ENCODE results near the gene FLYWCH1.

The FLYWCH1 gene

DNA sequence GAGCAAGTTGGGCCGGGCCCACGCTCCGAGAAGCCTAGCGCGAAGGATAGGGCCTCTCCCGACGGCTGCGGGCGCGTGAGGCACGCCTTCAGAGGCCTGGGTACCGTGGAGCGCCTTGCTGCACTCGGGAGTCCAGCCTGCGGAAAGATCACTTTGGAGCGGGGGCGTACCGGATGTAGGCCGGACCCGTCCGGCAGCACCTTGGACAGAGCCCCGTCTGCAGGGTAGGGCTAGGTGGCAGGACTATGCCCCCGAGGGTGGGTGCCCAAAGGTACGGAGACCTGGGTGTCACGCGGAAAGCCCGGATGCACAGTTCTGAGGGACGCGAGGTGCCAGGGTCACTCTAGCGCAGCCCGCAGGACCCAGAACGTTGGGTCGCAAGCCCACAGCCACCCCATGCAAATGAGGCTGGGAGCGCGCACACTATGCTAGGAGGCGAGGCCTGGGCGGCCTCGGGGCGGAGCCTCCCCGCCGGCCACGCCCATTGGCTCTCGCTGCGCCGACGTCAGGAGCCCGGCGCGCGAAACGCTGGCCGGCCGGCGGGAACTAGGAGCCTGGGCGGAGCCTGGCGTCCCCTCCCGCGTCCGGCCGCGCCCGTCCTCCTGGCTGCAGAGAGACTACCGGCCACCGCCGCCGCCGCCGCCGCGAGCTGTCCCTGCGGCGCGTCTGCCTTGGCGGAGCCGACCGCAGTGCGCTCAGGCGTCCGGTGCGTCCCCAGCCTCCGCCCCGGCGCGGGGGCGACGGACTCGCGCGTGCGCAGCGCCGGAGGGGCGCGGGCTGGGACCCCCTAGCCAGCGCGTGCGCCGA lies 57.2 kb downstream of the FLYWCH1 start, which contains the start of gene PAQR4:
PAQR4 (plus strand) TSS at position 611 of the 807 bp plus-strand sequence. CDS start 327 bp downstream, outside the sequence.
- DNase-seq (ENCODE audit: low spot score): peak; percentile 77

DNA sequence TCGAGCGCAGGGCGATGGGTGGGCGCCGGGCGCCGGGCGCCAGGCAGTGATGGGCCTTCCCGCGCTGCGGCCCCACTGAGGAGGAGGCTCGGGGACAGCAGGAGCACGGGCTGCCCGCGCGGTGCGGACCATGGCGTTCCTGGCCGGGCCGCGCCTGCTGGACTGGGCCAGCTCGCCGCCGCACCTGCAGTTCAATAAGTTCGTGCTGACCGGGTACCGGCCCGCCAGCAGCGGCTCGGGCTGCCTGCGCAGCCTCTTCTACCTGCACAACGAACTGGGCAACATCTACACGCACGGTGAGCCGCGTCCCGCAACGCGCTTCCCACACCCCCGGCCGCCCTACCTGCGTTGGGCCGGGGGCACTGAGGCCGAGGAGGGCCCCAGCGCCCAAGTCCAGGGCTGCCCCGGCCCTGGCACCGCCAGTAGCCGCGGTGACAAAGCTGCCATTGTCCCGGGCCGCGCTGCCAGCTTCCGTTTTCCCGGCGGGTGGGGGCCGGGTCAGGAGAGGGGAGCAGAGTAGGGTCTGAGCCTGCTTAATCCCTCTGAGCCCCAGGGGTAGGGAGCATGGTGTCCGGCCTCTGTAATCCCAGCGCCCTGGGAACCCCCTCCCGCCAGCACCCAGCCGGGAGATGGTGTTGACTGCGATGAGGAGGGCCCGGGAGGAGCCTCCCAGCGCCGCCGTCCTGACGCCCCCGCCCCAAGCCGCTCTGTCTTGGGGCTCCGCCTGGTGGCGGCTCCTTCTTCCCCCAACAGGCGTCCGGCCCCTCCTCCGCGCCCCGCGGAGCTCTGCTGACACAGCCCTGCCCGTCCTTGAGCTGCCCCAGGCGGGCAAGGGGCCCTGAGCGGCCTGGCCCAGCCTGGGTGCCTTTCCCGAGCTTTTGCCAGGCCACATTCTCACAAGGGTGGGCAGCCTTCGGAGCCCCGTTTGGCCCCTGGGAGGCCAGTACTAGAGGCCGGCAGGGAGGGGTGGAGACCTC lies 58.1 kb downstream of the FLYWCH1 start:
- DNase-seq (ENCODE audit: low spot score): peak; percentile 59

DNA sequence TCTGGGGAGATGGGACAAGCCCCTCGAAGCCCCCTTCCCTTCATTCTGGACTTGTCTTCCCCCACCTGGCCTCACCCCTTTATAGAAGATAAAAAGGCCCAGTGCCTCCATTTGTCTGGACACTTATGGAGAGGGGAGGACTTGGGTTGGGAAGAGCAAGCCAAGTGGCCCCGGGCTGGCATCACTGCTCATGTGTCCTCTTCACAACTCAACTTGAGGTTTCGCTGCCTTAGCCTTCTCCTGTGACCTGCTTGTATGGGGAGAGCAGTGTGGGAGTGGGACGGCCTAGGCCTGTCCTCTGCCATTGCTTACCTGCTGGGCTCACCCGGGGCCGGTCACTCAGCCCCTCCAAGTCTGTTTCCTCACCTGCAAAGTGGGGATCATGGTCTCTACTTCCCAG lies 58.8 kb downstream of the FLYWCH1 start:
- no peak for DNase-seq (ENCODE audit: low spot score)

DNA sequence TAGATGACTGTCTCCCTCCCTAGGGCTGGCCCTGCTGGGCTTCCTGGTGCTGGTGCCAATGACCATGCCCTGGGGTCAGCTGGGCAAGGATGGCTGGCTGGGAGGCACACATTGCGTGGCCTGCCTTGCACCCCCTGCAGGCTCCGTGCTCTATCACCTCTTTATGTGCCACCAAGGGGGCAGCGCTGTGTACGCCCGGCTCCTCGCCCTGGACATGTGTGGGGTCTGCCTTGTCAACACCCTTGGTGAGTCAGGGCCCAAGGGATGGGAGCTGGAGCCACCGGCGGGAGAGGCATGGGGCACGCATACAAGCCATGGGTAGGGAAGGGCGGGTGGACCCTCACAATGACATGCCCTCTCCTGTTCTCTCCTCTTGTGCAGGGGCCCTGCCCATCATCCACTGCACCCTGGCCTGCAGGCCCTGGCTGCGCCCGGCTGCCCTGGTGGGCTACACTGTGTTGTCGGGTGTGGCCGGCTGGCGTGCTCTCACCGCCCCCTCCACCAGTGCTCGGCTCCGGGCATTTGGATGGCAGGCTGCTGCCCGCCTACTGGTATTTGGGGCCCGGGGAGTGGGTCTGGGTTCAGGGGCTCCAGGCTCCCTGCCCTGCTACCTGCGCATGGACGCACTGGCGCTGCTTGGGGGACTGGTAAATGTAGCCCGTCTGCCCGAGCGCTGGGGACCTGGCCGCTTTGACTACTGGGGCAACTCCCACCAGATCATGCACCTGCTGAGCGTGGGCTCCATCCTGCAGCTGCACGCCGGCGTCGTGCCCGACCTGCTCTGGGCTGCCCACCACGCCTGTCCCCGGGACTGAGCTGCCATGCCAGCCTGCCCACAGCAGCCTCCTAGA lies 59.6 kb downstream of the FLYWCH1 start:
- DNase-seq (ENCODE audit: low spot score): no peak

DNA sequence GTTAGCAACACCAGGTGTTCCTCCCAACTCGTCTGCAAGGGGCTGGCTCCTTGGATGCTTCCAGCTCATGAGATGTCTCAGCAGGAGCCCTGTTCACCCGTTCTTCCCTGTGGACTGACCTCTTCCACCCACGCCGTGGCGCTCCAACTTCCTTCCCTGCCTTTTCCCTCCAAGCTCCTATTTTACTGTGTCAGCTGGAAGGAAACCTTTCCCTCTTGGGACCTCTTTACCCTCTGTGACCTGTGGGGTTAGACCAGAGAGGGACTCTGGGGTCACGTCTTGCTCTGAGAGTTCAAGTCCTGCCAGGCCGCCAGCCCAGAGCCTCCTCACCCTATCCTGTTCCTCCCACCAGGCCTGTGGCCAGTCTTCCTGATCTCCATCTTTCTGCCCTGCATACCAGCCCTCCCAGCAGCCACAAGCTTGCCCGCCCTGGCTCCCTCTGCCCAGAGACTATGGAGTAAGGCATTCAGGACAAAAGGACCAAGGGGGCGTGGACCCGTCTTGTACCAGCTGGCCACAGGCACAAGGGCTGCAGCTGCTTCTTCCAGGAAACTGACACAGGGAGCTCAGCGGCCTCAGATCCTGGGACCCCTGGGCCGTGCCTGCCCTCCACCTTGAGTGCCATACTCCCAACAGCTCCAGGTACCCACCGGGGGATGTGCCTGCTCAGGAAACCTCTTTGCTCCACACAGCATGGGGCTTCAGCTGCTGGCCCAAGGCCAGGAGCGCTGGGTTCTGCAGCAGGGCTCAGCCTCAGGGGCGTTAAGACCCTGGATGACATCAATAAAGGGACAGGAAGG lies 60.5 kb downstream of the FLYWCH1 start:
- no peak for DNase-seq (ENCODE audit: low spot score)

DNA sequence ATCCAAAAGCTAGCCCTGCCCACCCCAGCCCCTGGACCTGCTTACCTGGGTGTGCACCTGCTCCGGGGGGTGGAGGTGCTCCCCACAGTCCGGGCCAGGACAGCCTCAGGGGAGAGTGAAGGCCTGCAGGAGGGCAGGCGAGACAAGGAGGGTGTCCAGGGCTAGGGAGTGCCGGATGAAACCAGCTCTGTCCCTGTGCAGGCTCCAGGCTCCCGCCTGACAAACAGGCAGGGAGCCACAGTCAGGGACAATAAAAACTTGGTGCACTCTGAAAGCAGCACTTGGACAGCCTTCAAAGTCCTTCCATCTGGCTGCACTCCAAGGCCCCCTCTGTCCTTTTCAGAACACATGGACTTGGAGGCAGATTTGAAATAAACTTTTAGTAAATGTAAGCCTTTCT lies 61.4 kb downstream of the FLYWCH1 start:
- no peak for DNase-seq (ENCODE audit: low spot score)

DNA sequence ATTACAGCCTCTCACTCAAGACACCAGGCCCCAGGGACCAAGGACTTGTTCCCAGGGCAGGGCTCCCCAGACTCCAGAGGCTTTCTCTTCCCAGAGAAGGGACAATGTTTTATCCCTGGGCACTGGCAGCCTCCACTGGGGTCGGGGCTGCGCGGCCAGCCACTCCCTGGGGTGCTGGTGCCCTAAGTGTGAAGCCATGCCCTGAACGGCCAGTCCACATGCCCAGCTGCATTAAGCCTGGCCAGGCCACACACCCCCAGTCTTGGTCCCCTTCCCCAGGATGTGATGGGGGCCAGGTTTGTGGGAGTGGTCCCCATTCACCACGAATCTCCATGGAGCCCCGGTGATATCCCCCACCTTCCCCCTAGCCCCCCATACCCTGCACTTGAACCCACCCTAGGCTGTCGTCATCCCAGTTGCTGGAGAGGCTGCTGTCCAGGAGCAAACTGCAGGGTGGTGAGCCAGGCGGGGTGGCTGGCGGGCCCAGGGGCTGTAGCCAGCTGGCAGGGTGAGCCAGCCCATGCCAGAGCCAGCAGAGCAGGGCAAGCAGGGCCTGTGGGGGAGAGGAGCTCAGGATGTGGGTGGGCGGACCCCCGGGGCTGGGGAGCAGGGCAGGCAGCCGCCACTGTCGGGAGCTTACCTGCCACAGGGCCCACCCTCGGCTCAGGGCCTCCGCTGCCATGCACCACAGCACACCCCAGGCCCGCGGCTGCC lies 62.0 kb downstream of the FLYWCH1 start:
- DNase-seq (ENCODE audit: low spot score): no peak

DNA sequence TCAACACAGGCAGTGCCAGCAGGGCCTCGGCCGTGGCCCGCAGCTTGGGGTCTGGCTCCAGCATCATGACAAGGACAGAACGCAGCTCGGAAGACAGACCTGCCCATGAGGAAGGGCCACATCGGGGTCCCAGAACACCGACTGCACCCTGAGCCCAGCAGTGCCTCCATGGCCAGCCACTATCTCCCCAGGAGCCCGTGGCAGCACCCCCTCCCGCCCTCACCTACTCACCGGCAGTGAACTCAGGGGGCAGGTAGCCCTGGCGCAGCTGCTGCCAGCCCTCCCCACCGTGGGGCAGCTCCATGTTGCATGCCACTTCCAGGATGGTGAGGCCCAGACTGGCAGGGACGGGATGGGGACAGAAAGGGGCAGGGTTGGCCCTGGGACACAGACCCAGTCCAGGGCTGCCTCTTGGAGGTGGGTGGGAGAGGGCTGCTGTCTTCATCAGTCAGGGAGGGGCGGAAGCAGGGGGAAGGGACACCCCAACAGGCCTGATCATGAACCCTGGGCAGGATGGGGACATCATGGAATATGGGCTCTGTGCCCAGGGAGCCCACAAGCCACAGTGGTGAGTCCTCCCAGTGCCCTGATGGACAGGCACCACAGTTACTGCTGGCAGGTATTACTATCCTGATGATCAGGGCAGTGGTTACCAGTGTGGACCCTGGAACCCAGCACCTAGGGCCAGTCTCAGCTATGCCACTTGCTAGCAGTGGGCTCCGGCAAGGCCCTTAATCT lies 62.8 kb downstream of the FLYWCH1 start:
- DNase-seq (ENCODE audit: low spot score): no peak

DNA sequence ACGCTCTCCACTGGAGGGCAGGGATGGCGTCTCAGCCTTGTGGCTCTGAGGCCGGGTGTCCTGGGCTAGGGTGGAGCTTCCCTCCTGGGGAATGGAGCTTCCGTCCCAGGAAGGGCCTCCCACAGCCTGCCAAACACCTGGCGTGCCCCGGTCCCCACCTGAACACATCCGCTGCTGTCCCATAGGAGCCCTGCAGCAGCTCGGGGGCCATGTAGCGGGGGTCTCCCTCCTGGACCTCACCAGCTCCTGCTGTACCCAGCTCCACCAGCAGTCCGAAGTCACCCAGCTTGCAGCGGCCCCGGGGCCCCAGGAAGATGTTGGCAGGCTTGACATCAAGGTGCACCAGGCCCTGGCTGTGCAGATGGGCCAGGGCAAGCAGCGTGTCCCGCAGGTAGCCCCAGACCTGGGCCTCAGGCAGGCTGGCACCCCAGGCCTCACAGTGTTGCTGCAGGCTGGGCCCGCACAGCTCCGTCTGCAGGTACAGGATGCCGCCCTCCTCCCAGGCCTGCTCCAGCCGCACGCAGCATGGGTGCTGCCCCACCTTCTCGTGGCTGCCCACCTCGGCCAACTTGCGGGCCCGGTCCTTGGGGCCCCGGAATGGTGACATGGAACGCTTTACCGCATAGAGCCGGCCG lies 63.5 kb downstream of the FLYWCH1 start:
- DNase-seq (ENCODE audit: low spot score): no peak

DNA sequence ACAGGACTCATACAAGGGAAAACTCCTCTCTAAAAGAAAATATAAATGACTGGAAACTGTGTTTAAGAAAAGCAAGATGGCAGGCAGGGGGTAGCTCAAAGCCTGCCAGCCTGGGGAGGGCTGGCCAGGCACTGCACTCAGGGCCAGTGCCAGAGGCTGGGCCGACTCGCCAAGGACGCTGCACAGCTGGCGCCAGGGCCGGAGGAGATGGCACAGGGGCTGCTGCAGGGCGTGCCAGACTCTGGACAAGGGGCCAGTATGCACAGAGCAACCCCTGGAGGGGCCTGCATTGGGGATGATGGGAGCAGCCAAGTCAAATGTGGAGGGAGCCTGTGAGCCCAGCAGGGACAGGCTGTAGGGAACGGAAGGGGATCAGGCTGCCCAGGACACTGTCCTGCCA lies 64.5 kb downstream of the FLYWCH1 start:
- DNase-seq (ENCODE audit: low spot score): no peak

DNA sequence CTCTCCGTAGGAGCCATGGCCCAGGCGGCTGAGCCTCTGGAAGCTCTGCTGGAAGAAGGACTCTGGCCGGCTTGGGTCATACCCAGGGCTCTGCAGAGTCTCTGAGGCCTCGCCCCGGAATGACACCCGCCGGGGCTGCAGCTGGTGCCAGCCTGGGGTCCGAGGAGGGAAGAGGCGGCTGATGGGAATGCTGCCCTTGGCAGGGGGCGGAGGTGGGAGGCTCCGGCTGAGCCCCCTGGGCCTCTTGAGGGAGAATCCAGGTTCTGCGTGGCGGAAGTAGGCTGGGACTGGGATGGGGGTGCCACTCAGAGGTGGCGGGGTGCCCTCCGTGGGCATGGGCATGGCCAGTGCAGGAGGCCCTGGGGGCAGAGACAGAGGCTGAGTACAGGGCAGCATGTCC lies 64.9 kb downstream of the FLYWCH1 start:
- no peak for DNase-seq (ENCODE audit: low spot score)

DNA sequence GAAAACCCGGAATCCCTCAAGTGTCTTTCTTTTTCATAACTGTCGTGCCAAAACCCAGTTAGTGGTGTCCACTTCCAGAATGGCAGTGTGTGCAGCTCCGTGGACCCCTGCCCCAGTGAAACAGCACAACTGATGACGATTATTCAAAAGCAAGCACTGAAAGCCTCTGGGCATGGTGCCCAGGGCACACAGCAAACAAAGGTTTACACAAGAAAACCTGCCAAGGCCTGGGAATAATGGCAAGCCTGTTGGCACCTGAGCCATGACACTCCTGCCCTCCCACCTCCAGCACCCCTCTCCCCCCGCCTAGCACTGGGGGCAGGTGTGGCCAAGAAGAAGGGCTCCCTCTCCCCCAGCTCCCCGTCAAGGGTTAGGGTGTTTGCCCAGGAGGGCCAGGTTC lies 65.7 kb downstream of the FLYWCH1 start:
- no peak for DNase-seq (ENCODE audit: low spot score)

DNA sequence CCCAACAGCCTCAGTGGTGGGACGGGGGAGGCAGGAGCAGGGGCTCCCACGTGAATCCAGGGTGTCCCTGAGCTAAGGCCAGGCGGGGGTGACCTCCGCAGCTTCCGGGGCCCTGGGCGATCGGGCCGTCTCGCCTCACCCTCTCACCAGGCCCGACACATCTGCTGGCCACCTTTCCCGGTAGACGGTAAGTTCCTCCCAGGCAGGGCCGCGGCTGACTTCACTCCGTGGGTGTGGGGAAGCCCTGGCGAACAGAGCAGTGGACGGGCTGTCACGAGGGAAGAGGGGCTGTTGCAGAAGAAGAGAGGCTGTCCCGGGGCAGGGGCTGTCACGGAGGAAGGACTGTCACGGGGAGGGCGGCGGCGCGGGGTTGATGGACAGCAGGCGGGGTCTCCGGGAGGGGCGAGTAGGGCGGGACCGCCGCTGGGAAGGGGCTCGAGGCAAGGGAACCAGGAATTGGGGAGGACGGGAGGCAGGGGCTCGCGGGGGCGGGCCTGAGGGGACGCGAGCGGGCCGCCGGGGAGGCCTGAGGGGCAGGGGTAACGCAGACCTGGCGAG lies 68.0 kb downstream of the FLYWCH1 start:
- DNase-seq (ENCODE audit: low spot score): no peak

DNA sequence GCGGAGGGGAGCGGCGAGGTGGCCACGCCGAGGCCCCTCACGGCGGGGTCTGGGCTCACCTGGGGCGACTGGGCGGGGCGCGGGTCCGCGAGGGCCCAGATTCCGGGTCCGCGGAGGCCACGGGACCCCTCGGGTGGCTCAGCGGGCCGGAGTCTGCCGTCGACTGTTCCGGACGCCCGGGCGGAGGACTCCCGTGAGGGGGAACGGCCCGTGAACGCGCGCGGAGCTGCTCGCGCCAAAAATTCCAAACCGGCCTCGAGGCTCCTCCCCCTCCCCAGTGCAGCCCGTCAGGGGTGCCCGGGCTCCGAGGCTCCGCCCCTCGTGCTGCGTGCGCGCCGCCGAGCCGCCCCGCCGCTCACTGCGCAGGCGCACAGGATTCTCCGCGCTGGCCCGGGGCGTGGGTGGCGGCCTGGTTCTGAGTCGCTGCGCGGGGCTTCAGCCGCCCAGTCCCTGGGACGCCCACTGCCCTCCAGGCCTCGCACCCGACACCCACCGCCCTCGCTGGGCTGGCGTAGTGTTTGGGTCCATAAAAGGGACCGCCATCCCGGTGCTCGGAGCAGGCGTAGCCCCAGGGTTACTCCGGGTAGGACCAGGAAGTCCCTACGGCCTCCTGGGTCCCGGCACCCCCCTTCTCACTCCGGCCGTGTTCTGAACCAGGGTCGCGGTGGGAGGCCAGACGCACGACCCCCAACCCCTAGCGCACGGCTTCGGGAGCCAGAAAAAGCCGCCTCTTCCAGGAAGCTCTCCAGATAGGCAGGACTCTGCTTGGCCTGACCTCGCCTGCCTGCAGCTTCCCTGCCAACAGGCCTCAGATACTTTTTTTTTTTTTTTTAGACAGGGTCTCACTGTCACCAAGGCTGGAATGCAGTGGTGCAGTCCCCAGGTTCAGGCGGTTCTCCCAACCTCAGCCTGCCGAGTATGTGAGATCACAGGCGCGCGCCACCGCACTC lies 68.8 kb downstream of the FLYWCH1 start, which contains the start of gene PKMYT1:
PKMYT1 (minus strand) TSS at position 220 of the 950 bp plus-strand sequence. CDS start 789 bp downstream, outside the sequence.
- DNase-seq (ENCODE audit: low spot score): peak; percentile 93

DNA sequence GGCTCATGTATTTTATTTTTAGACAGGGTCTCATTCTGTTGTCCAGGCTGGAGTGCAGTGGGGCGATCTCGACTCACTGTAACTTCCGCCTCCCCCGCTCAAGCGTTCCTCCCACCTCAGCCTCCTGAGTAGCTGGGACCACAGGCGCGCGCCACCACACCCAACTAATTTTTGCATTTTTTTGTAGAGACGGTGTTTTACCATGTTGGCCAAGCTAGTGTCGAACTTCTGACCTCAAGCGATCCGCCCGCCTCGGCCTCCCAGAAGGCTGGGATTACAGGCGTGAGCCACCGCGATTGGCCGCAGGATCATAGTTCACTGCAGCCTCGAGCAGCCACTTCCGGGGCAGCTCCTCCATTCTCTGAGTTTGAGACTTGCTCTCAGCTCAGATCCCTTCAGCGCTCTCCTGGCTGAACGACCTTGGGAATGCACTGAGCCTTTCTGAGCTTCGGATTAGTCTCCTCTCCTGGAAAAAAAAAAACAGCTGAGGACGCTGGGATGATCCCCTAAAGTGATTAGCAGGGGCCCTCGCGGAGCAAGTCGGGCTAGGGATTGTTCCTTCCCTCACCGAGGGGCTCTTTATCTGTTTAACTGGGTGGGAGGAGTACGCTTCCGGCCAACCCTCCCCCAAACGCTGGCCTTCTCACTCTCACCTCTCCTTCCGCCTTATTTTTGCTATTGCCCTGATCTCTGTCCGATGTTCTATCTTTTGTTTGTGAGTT lies 69.6 kb downstream of the FLYWCH1 start:
- no peak for DNase-seq (ENCODE audit: low spot score)

DNA sequence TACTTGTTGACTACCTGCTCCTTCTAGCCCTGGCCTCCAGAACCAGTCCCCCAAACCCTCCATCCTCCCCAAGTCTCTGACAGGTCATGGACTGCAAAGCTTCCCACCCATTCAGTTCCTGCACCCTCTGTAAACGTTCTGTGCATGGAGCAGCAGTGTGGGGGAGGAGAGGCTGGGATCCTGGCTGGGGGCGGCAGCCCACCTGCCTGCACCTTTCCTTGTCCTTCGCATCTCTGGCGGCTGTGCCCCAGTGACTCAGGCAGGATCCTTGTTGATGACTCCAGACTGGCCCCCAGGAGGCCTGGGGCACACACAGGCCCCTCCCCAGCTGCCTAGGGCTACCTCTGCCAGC lies 70.1 kb downstream of the FLYWCH1 start:
- no peak for DNase-seq (ENCODE audit: low spot score)

DNA sequence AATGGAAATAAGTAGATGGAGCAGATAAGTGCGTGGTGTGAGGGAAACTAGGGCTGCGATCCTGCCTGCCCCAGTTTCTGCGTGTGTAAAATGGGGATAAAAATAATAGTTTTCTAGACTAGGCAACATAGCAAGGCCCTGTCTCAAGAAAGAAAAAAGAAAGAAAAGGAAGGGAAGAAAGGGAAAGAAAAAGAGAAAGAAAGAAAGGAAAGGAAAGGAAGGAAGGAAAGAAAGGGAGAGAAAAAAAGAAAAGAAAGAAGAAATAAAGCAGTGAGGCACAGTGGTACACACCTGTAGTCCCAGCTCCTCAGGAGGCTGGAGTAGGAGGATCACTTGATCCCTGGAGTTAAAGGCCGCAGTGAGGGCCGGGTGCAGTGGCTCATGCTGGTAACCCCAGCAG lies 70.7 kb downstream of the FLYWCH1 start:
- no peak for DNase-seq (ENCODE audit: low spot score)

Data from CD4-positive, alpha-beta T cell treated with Interleukin-2 at 100 ng/mL for 4 hours (primary cell).